HEK293 (cell line): ENCODE results near the gene TCF7L2.

Experiments used
- MYNN ChIP-seq: fragments of 450-650 bp; formaldehyde crosslinking; IDR thresholded peaks from 2 replicates; pipeline ENCODE4 v1.5.1; 2016; ENCODE audit warnings: missing biosample characterization, missing genetic modification characterization, borderline replicate concordance
- ZBTB48 ChIP-seq: fragments of 450-650 bp; formaldehyde crosslinking; IDR thresholded peaks from 2 replicates; pipeline ENCODE4 v1.5.1; 2016; ENCODE audit warnings: missing biosample characterization, missing genetic modification characterization
- ZNF133 ChIP-seq: fragments of 450-650 bp; formaldehyde crosslinking; IDR thresholded peaks from 2 replicates; pipeline ENCODE4 v1.5.1; 2016; ENCODE audit warnings: missing biosample characterization, missing genetic modification characterization
- ZNF404 ChIP-seq: fragments of 450-650 bp; formaldehyde crosslinking; IDR thresholded peaks from 2 replicates; pipeline ENCODE4 v1.5.1; 2017; ENCODE audit warnings: missing biosample characterization, missing genetic modification characterization
- ZNF423 ChIP-seq: fragments of 450-650 bp; formaldehyde crosslinking; IDR thresholded peaks from 2 replicates; pipeline ENCODE4 v1.5.1; 2016; ENCODE audit warnings: missing biosample characterization, missing genetic modification characterization
- TF ChIP-seq, protein P1 (sequence below): fragments of 450-650 bp; formaldehyde crosslinking; IDR thresholded peaks from 2 replicates; pipeline ENCODE4 v1.5.1; 2016; ENCODE audit warnings: missing biosample characterization, missing genetic modification characterization
- TF ChIP-seq, protein P2 (sequence below): fragments of 450-650 bp; formaldehyde crosslinking; IDR thresholded peaks from 2 replicates; pipeline ENCODE4 v1.5.1; 2016; ENCODE audit warnings: missing biosample characterization, missing genetic modification characterization, low read depth
- TF ChIP-seq, protein P3 (sequence below): fragments of 450-650 bp; formaldehyde crosslinking; IDR thresholded peaks from 2 replicates; pipeline ENCODE4 v1.5.1; 2016; ENCODE audit warnings: missing biosample characterization, missing genetic modification characterization
- TF ChIP-seq, protein P4 (sequence below): fragments of 450-650 bp; formaldehyde crosslinking; IDR thresholded peaks from 2 replicates; pipeline ENCODE4 v1.5.1; 2016; ENCODE audit warnings: missing biosample characterization, missing genetic modification characterization
- TF ChIP-seq, protein P5 (sequence below): fragments of 450-650 bp; formaldehyde crosslinking; IDR thresholded peaks from 2 replicates; pipeline ENCODE4 v1.5.1; 2016; ENCODE audit warnings: missing biosample characterization, missing genetic modification characterization
- TF ChIP-seq, protein P6 (sequence below): fragments of 450-650 bp; formaldehyde crosslinking; IDR thresholded peaks from 2 replicates; pipeline ENCODE4 v1.5.1; 2016; ENCODE audit warnings: missing biosample characterization, missing genetic modification characterization

DNA sequence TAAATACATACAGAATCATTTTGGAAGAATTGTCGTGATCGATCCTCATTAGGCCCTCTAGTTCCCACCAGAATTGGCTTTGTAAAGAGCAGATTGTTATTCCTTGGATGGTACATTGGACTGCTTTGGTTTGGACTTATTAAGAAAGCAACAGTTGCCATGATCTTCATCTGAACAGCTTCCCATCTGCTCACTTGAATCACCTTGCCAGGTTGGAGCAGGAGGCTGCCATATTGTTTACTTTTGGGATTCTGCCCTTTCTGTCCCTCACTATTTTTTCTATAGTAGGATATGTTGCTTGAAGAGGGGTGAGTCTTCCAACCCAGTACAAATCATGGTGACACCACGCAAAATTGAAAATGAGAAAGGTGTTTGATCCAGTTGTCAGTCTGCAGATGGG lies 199.6 kb downstream of the TCF7L2 start:
- TF ChIP-seq, protein P1, sequence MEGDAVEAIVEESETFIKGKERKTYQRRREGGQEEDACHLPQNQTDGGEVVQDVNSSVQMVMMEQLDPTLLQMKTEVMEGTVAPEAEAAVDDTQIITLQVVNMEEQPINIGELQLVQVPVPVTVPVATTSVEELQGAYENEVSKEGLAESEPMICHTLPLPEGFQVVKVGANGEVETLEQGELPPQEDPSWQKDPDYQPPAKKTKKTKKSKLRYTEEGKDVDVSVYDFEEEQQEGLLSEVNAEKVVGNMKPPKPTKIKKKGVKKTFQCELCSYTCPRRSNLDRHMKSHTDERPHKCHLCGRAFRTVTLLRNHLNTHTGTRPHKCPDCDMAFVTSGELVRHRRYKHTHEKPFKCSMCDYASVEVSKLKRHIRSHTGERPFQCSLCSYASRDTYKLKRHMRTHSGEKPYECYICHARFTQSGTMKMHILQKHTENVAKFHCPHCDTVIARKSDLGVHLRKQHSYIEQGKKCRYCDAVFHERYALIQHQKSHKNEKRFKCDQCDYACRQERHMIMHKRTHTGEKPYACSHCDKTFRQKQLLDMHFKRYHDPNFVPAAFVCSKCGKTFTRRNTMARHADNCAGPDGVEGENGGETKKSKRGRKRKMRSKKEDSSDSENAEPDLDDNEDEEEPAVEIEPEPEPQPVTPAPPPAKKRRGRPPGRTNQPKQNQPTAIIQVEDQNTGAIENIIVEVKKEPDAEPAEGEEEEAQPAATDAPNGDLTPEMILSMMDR, result no peak
- TF ChIP-seq ZNF423 (tag by site-specific recombination) (no peak), ZBTB48 (tag by site-specific recombination) (no peak), ZNF404 (tag by site-specific recombination) (no peak), ZNF133 (tag by site-specific recombination) (no peak), MYNN (tag by site-specific recombination) (no peak)
- TF ChIP-seq, protein P2, sequence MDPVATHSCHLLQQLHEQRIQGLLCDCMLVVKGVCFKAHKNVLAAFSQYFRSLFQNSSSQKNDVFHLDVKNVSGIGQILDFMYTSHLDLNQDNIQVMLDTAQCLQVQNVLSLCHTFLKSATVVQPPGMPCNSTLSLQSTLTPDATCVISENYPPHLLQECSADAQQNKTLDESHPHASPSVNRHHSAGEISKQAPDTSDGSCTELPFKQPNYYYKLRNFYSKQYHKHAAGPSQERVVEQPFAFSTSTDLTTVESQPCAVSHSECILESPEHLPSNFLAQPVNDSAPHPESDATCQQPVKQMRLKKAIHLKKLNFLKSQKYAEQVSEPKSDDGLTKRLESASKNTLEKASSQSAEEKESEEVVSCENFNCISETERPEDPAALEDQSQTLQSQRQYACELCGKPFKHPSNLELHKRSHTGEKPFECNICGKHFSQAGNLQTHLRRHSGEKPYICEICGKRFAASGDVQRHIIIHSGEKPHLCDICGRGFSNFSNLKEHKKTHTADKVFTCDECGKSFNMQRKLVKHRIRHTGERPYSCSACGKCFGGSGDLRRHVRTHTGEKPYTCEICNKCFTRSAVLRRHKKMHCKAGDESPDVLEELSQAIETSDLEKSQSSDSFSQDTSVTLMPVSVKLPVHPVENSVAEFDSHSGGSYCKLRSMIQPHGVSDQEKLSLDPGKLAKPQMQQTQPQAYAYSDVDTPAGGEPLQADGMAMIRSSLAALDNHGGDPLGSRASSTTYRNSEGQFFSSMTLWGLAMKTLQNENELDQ (tag by site-specific recombination), result no peak
- TF ChIP-seq, protein P3, sequence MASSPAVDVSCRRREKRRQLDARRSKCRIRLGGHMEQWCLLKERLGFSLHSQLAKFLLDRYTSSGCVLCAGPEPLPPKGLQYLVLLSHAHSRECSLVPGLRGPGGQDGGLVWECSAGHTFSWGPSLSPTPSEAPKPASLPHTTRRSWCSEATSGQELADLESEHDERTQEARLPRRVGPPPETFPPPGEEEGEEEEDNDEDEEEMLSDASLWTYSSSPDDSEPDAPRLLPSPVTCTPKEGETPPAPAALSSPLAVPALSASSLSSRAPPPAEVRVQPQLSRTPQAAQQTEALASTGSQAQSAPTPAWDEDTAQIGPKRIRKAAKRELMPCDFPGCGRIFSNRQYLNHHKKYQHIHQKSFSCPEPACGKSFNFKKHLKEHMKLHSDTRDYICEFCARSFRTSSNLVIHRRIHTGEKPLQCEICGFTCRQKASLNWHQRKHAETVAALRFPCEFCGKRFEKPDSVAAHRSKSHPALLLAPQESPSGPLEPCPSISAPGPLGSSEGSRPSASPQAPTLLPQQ (tag by site-specific recombination), result no peak
- TF ChIP-seq, protein P4, sequence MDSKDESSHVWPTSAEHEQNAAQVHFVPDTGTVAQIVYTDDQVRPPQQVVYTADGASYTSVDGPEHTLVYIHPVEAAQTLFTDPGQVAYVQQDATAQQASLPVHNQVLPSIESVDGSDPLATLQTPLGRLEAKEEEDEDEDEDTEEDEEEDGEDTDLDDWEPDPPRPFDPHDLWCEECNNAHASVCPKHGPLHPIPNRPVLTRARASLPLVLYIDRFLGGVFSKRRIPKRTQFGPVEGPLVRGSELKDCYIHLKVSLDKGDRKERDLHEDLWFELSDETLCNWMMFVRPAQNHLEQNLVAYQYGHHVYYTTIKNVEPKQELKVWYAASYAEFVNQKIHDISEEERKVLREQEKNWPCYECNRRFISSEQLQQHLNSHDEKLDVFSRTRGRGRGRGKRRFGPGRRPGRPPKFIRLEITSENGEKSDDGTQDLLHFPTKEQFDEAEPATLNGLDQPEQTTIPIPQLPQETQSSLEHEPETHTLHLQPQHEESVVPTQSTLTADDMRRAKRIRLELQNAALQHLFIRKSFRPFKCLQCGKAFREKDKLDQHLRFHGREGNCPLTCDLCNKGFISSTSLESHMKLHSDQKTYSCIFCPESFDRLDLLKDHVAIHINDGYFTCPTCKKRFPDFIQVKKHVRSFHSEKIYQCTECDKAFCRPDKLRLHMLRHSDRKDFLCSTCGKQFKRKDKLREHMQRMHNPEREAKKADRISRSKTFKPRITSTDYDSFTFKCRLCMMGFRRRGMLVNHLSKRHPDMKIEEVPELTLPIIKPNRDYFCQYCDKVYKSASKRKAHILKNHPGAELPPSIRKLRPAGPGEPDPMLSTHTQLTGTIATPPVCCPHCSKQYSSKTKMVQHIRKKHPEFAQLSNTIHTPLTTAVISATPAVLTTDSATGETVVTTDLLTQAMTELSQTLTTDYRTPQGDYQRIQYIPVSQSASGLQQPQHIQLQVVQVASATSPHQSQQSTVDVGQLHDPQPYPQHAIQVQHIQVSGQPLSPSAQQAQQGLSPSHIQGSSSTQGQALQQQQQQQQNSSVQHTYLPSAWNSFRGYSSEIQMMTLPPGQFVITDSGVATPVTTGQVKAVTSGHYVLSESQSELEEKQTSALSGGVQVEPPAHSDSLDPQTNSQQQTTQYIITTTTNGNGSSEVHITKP (tag by site-specific recombination), result no peak
- TF ChIP-seq, protein P5, sequence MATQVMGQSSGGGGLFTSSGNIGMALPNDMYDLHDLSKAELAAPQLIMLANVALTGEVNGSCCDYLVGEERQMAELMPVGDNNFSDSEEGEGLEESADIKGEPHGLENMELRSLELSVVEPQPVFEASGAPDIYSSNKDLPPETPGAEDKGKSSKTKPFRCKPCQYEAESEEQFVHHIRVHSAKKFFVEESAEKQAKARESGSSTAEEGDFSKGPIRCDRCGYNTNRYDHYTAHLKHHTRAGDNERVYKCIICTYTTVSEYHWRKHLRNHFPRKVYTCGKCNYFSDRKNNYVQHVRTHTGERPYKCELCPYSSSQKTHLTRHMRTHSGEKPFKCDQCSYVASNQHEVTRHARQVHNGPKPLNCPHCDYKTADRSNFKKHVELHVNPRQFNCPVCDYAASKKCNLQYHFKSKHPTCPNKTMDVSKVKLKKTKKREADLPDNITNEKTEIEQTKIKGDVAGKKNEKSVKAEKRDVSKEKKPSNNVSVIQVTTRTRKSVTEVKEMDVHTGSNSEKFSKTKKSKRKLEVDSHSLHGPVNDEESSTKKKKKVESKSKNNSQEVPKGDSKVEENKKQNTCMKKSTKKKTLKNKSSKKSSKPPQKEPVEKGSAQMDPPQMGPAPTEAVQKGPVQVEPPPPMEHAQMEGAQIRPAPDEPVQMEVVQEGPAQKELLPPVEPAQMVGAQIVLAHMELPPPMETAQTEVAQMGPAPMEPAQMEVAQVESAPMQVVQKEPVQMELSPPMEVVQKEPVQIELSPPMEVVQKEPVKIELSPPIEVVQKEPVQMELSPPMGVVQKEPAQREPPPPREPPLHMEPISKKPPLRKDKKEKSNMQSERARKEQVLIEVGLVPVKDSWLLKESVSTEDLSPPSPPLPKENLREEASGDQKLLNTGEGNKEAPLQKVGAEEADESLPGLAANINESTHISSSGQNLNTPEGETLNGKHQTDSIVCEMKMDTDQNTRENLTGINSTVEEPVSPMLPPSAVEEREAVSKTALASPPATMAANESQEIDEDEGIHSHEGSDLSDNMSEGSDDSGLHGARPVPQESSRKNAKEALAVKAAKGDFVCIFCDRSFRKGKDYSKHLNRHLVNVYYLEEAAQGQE (tag by site-specific recombination), result no peak
- TF ChIP-seq, protein P6, sequence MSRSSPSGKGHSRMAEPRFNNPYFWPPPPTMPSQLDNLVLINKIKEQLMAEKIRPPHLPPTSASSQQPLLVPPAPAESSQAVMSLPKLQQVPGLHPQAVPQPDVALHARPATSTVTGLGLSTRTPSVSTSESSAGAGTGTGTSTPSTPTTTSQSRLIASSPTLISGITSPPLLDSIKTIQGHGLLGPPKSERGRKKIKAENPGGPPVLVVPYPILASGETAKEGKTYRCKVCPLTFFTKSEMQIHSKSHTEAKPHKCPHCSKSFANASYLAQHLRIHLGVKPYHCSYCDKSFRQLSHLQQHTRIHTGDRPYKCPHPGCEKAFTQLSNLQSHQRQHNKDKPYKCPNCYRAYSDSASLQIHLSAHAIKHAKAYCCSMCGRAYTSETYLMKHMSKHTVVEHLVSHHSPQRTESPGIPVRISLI, result no peak
